Measurements from ENCODE around the gene MYO7A. TPM values are rescaled to one million over a fixed set of nuclear protein-coding genes. Genes with fewer than 3 reads are reported as not detected.

The MYO7A gene
- total and polyA plus RNA-seq, 2 experiments from 2014 or later, result not detected

DNA sequence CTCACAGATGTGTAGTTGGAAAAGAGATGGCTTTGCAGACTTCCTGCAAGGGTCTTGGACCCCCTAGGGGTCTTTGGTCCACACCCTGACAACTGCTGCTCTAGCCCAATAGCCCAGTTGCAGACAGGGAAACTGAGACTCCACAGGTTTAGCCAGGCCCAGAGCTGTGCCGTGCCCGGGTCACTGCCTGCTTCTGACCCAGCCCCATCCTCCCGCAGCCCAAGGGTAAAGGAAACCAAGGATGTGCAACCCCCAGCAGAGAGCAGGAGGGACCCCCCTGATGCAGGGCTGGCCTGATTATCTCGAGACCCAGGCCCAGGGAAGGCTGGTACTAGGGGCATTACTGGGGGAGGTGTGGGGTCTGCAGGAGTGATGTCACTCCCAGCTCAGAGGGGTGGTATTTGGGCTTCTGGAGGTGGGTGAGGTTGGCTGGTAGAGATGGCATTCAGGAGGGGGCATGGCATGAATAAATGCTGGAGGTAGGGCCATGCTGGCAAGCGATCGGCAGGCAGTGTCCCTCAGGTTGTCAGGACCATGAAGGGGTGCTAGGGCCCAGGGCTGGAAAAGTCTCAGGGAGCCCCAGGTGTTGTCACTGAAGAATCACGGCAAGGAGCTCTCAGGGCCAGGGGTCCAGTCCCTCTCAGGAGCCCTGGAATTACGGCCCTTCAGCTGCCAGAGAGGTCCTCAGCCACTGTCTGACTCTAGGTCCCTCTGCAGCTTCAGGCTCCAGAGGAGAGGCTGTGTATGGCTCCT is 21.1 kb downstream of the MYO7A start:
- TF ChIP-seq EZH2phosphoT487 (IDR thresholded peaks at IDR 0.05; ENCODE audit: insufficient read depth, low read depth), result no peak
- TF ChIP-seq EZH2 (IDR thresholded peaks at IDR 0.05; ENCODE audit: insufficient read depth, poor library complexity, severe bottlenecking), result no peak
- no peak overlapping the region for H2AFZ ChIP-seq
- H3K9me3 ChIP-seq (ENCODE audit: low read depth), result no peaks in the 10 kb centered on the region
- H3K9ac ChIP-seq, result no peak overlapping the region
- H3K4me3 ChIP-seq, result no peak overlapping the region
- DNase-seq, result no peak
- no peaks in the 10 kb centered on the region for H3F3A ChIP-seq (ENCODE audit: insufficient read depth)
- H3K4me2 ChIP-seq (ENCODE audit: unreplicated experiment), result no peak overlapping the region
- peaks cover 5% of the 10 kb centered on the region; the same call in 1 of the 2 replicates for H3K27me3 ChIP-seq (replicated peaks; ENCODE audit: insufficient read depth)
- no peaks in the 10 kb centered on the region for H4K20me1 ChIP-seq (ENCODE audit: insufficient read depth)
- H3K4me1 ChIP-seq (ENCODE audit: insufficient read depth), result no peaks in the 10 kb centered on the region
- no peaks in the 10 kb centered on the region for H3K36me3 ChIP-seq (ENCODE audit: low read depth)
- in situ Hi-C loops (cut with MboI), result no loop called here
- no peaks in the 10 kb centered on the region for H3K9me2 ChIP-seq (ENCODE audit: insufficient read depth)
- WGBS, 2 experiments (ENCODE audit: low coverage in 1 of 2, low lambda C conversion rate in 2 of 2, missing lambda C conversion rate in 2 of 2), result 81 to 84% methylated on average over 8 of the region's 8 CpGs
- H3K27ac ChIP-seq, result no peak overlapping the region
- no peaks in the 10 kb centered on the region for H3K79me2 ChIP-seq (ENCODE audit: insufficient read depth)

DNA sequence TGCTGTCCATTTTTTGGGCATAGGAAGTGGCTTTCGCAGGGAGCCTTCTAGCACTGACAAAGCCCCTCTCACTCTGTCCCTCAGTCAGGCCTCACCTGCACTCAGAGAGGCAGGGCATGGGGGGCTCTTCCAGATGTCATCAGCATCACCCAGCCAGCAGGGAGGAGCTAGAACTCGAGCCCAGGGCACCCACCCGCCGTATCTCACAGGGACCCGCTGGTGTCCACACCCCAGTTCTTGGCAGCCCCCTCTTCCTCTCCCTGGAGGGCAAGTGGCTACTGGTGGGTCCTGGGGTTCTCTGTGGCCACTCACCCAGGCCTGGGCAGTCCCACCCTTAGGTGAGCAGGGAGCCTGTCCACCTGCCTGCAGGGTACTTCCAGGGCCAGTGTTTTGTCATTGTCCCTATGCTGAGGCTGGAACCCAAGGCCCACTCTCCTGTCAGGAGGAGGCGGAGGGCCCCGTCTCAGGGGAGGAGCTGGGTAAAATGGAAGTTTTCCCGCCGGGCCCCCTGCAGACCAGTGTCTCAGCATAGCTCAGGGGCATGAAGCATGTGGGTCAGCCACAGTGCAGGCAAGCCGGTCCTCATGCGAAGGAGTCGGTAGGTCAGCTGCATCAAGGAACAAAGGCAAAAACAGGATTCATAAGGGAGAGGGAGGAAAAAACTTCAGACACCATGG is 21.8 kb downstream of the MYO7A start:
- H3K4me1 ChIP-seq (ENCODE audit: insufficient read depth), result no peaks in the 10 kb centered on the region
- H3K36me3 ChIP-seq (ENCODE audit: low read depth), result no peaks in the 10 kb centered on the region
- in situ Hi-C loops (cut with MboI), result no loop called here
- H3K27ac ChIP-seq, result no peak overlapping the region
- no peak for TF ChIP-seq EZH2 (IDR thresholded peaks at IDR 0.05; ENCODE audit: insufficient read depth, poor library complexity, severe bottlenecking)
- TF ChIP-seq EZH2phosphoT487 (IDR thresholded peaks at IDR 0.05; ENCODE audit: insufficient read depth, low read depth), result no peak
- no peaks in the 10 kb centered on the region for H3F3A ChIP-seq (ENCODE audit: insufficient read depth)
- WGBS, 2 experiments (ENCODE audit: low coverage in 1 of 2, low lambda C conversion rate in 2 of 2, missing lambda C conversion rate in 2 of 2), result 80 to 81% methylated on average over 12 of the region's 12 CpGs
- H4K20me1 ChIP-seq (ENCODE audit: insufficient read depth), result no peaks in the 10 kb centered on the region
- no peak for DNase-seq
- H3K4me2 ChIP-seq (ENCODE audit: unreplicated experiment), result no peak overlapping the region
- H3K9ac ChIP-seq, result no peak overlapping the region
- no peaks in the 10 kb centered on the region for H3K9me2 ChIP-seq (ENCODE audit: insufficient read depth)
- no peak overlapping the region for H2AFZ ChIP-seq
- H3K79me2 ChIP-seq (ENCODE audit: insufficient read depth), result no peaks in the 10 kb centered on the region
- H3K4me3 ChIP-seq, result no peak overlapping the region
- H3K9me3 ChIP-seq (ENCODE audit: low read depth), result no peaks in the 10 kb centered on the region
- peaks cover 5% of the 10 kb centered on the region; the same call in 1 of the 2 replicates for H3K27me3 ChIP-seq (replicated peaks; ENCODE audit: insufficient read depth)

- H3K9me3 ChIP-seq (ENCODE audit: low read depth), result no peaks in the 10 kb centered on the region
- no peak for TF ChIP-seq EZH2phosphoT487 (IDR thresholded peaks at IDR 0.05; ENCODE audit: insufficient read depth, low read depth)
- TF ChIP-seq EZH2 (IDR thresholded peaks at IDR 0.05; ENCODE audit: insufficient read depth, poor library complexity, severe bottlenecking), result no peak
- no peaks in the 10 kb centered on the region for H3K36me3 ChIP-seq (ENCODE audit: low read depth)
- H3F3A ChIP-seq (ENCODE audit: insufficient read depth), result no peaks in the 10 kb centered on the region
- 86 to 88% methylated on average over 10 of the region's 10 CpGs for WGBS, 2 experiments (ENCODE audit: low coverage in 1 of 2, low lambda C conversion rate in 2 of 2, missing lambda C conversion rate in 2 of 2)
- in situ Hi-C loops (cut with MboI), result no loop called here
- H2AFZ ChIP-seq, result no peak overlapping the region
- no peaks in the 10 kb centered on the region for H3K9me2 ChIP-seq (ENCODE audit: insufficient read depth)
- no peaks in the 10 kb centered on the region for H3K4me1 ChIP-seq (ENCODE audit: insufficient read depth)
- DNase-seq, result no peak
- H3K9ac ChIP-seq, result no peak overlapping the region
- no peaks in the 10 kb centered on the region for H4K20me1 ChIP-seq (ENCODE audit: insufficient read depth)
- no peaks in the 10 kb centered on the region for H3K79me2 ChIP-seq (ENCODE audit: insufficient read depth)
- H3K27me3 ChIP-seq (replicated peaks; ENCODE audit: insufficient read depth), result peaks cover 5% of the 10 kb centered on the region; the same call in 1 of the 2 replicates
- no peak overlapping the region for H3K4me2 ChIP-seq (ENCODE audit: unreplicated experiment)
- H3K4me3 ChIP-seq, result no peak overlapping the region
- H3K27ac ChIP-seq, result no peak overlapping the region
Measured at GRCh38 chr11:77150836-77151235, 22.8 kb downstream of the MYO7A start.

- no peaks in the 10 kb centered on the region for H3K9me3 ChIP-seq (ENCODE audit: low read depth)
- no peaks in the 10 kb centered on the region for H3F3A ChIP-seq (ENCODE audit: insufficient read depth)
- WGBS, 2 experiments (ENCODE audit: low coverage in 1 of 2, low lambda C conversion rate in 2 of 2, missing lambda C conversion rate in 2 of 2), result 84 to 91% methylated on average over 11 of the region's 11 CpGs
- H3K4me1 ChIP-seq (ENCODE audit: insufficient read depth), result no peaks in the 10 kb centered on the region
- in situ Hi-C loops (cut with MboI), result no loop called here
- peaks cover 5% of the 10 kb centered on the region; the same call in 1 of the 2 replicates for H3K27me3 ChIP-seq (replicated peaks; ENCODE audit: insufficient read depth)
- H3K36me3 ChIP-seq (ENCODE audit: low read depth), result no peaks in the 10 kb centered on the region
- no peak for DNase-seq
- H3K4me3 ChIP-seq, result no peak overlapping the region
- H2AFZ ChIP-seq, result no peak overlapping the region
- no peaks in the 10 kb centered on the region for H4K20me1 ChIP-seq (ENCODE audit: insufficient read depth)
- no peak overlapping the region for H3K9ac ChIP-seq
- no peaks in the 10 kb centered on the region for H3K9me2 ChIP-seq (ENCODE audit: insufficient read depth)
- no peak overlapping the region for H3K4me2 ChIP-seq (ENCODE audit: unreplicated experiment)
- TF ChIP-seq EZH2phosphoT487 (IDR thresholded peaks at IDR 0.05; ENCODE audit: insufficient read depth, low read depth) (no peak), EZH2 (IDR thresholded peaks at IDR 0.05; ENCODE audit: insufficient read depth, poor library complexity, severe bottlenecking) (no peak)
- no peak overlapping the region for H3K27ac ChIP-seq
- no peaks in the 10 kb centered on the region for H3K79me2 ChIP-seq (ENCODE audit: insufficient read depth)
Measured at GRCh38 chr11:77151804-77152509, 23.9 kb downstream of the MYO7A start.
